Stimulated activated naive CD4-positive, alpha-beta T cell treated with Interleukin-2 at 50 U/mL for 16 hours (primary cell): ENCODE measurements around the gene ST3GAL3.
"Not testable (repeated sequence)": the region's sequence is repeated elsewhere in the genome, so short reads cannot be mapped to it uniquely, and the experiment has no call there.

Experiments used
- DNase-seq: peaks from one replicate; lab custom pipeline; 2025; lab: John Stamatoyannopoulos, UW

Gene ST3GAL3

GRCh38 chr1:43757343-43758053 lies 50.2 kb downstream of the ST3GAL3 start:
- no peak for DNase-seq

GRCh38 chr1:43760745-43761317 lies 53.5 kb downstream of the ST3GAL3 start:
- no peak for DNase-seq

- peak; percentile 19 for DNase-seq
Observed at GRCh38 chr1:43763497-43763973, 56.2 kb downstream of the ST3GAL3 start.

- DNase-seq, result no peak
Observed at GRCh38 chr1:43764581-43764980, 57.2 kb downstream of the ST3GAL3 start.

GRCh38 chr1:43766086-43766784 lies 58.9 kb downstream of the ST3GAL3 start:
- no peak for DNase-seq

GRCh38 chr1:43766818-43767525 lies 59.6 kb downstream of the ST3GAL3 start:
- no peak for DNase-seq

GRCh38 chr1:43768168-43768567 lies 60.8 kb downstream of the ST3GAL3 start:
- no peak for DNase-seq

- DNase-seq, result no peak
Observed at GRCh38 chr1:43769350-43769908, 62.1 kb downstream of the ST3GAL3 start.

GRCh38 chr1:43770111-43770510 lies 62.8 kb downstream of the ST3GAL3 start:
- no peak for DNase-seq

- no peak for DNase-seq
Observed at GRCh38 chr1:43772978-43773377, 65.6 kb downstream of the ST3GAL3 start.

- no peak for DNase-seq
Observed at GRCh38 chr1:43773821-43774220, 66.5 kb downstream of the ST3GAL3 start.

GRCh38 chr1:43774359-43774758 lies 67.0 kb downstream of the ST3GAL3 start:
- DNase-seq, result no peak

GRCh38 chr1:43776043-43776761 lies 68.9 kb downstream of the ST3GAL3 start:
- no peak for DNase-seq

- DNase-seq, result not testable (repeated sequence)
Observed at GRCh38 chr1:43777916-43778315, 70.6 kb downstream of the ST3GAL3 start.

- DNase-seq, result no peak
Observed at GRCh38 chr1:43779266-43779665, 71.9 kb downstream of the ST3GAL3 start.

GRCh38 chr1:43779805-43780403 lies 72.6 kb downstream of the ST3GAL3 start:
- DNase-seq, result no peak

GRCh38 chr1:43781574-43781973 lies 74.2 kb downstream of the ST3GAL3 start:
- no peak for DNase-seq

- DNase-seq, result no peak
Observed at GRCh38 chr1:43783096-43783670, 75.8 kb downstream of the ST3GAL3 start.

- DNase-seq, result no peak
Observed at GRCh38 chr1:43783671-43784205, 76.4 kb downstream of the ST3GAL3 start.

GRCh38 chr1:43786201-43786958 lies 79.0 kb downstream of the ST3GAL3 start:
- DNase-seq, result no peak
